Natural killer cell (primary cell): Measurements from ENCODE around the gene ATRX. TPM values are rescaled to one million over a fixed set of nuclear protein-coding genes. Genes with fewer than 3 reads are reported as not detected.

ENCODE experiments used
- ATAC-seq, 3 donors: fragments of 150-1000 bp in 2 of 3; fragments of 200-7000 bp in 1 of 3; cut with Tn5 transposase; 1 replicate in 1 of 3; 2 replicates in 2 of 3; pipeline ENCODE4 v1.10.0; 2021; ENCODE audit warnings: mild to moderate bottlenecking in 2 of 3, moderate library complexity in 2 of 3
- DNase-seq, 2 donors: peaks; one replicate each; pipeline versions ENCODE4 v3.0.0 to v3.0.0-alpha.2; 2013 to 2021; ENCODE audit warnings: mixed read lengths in 1 of 2
- H3K27ac ChIP-seq: one replicate; pipeline ENCODE4 v1.5.1; 2013; ENCODE audit warnings: mild to moderate bottlenecking, low read length
- H3K27me3 ChIP-seq: one replicate; pipeline ENCODE4 v1.6.1; 2013; ENCODE audit warnings: low read length; ENCODE audit not compliant: control insufficient read depth, insufficient read depth
- H3K36me3 ChIP-seq: one replicate; pipeline ENCODE4 v1.6.1; 2013; ENCODE audit warnings: low read length; ENCODE audit not compliant: control insufficient read depth, insufficient read depth
- H3K4me1 ChIP-seq: one replicate; pipeline ENCODE4 v1.6.1; 2013; ENCODE audit warnings: low read length; ENCODE audit not compliant: control insufficient read depth, insufficient read depth
- H3K4me3 ChIP-seq: one replicate; pipeline ENCODE4 v1.5.1; 2013; ENCODE audit warnings: low read length
- H3K9me3 ChIP-seq: one replicate; pipeline ENCODE4 v1.6.1; 2013; ENCODE audit warnings: low read length; ENCODE audit not compliant: control insufficient read depth, insufficient read depth
- H3K27ac Mint-ChIP-seq, 2 donors: one replicate each; pipeline ENCODE4 v1.8.0; 2022; ENCODE audit warnings: mild to moderate bottlenecking in 2 of 2, mixed read lengths in 2 of 2, moderate library complexity in 1 of 2
- H3K27me3 Mint-ChIP-seq, 2 donors: one replicate each; pipeline ENCODE4 v1.8.0; 2022; ENCODE audit warnings: low read depth in 2 of 2, mixed read lengths in 2 of 2
- H3K36me3 Mint-ChIP-seq: one replicate; pipeline ENCODE4 v1.8.0; 2022; ENCODE audit warnings: mixed read lengths
- H3K4me1 Mint-ChIP-seq, 2 donors: one replicate each; pipeline ENCODE4 v1.8.0; 2022; ENCODE audit warnings: mixed read lengths in 2 of 2
- H3K4me3 Mint-ChIP-seq: one replicate; pipeline ENCODE4 v1.8.0; 2022; ENCODE audit warnings: mild to moderate bottlenecking, moderate library complexity, mixed read lengths
- H3K9me3 Mint-ChIP-seq, 2 donors: one replicate each; pipeline ENCODE4 v1.8.0; 2022; ENCODE audit warnings: mixed read lengths in 2 of 2
- WGBS: methylation state at CpG from one replicate; pipeline ENCODE4 v1.1.7; 2013; ENCODE audit warnings: missing lambda C conversion rate; ENCODE audit not compliant: insufficient coverage; 5-methylcytosine and 5-hydroxymethylcytosine counted together
- intact Hi-C: fragments of 100-400 bp; cut with micrococcal nuclease; formaldehyde crosslinking; loops from one replicate; pipeline ENCODE4 v1.14.2; 2022
- total RNA-seq, 4 donors: library from RNA; stranded (reverse); fragments of 120-200 nt in 1 of 4; gene quantifications; one replicate each; pipeline versions ENCODE4 v1.2.3 to v1.2.4, GENCODE V29; 2013 to 2022
- TF ChIP-seq, protein P1 (sequence below): fragments of 200-600 bp; IDR thresholded peaks from one replicate; pipeline ENCODE4 v1.8.0; 2022; ENCODE audit warnings: antibody characterized with exemption

Gene ATRX
- total RNA-seq, 3 donors from 2014 or later (not counting 1 experiment from before 2014, with no cell fraction given) = 136 to 162 (median 159) TPM

DNA sequence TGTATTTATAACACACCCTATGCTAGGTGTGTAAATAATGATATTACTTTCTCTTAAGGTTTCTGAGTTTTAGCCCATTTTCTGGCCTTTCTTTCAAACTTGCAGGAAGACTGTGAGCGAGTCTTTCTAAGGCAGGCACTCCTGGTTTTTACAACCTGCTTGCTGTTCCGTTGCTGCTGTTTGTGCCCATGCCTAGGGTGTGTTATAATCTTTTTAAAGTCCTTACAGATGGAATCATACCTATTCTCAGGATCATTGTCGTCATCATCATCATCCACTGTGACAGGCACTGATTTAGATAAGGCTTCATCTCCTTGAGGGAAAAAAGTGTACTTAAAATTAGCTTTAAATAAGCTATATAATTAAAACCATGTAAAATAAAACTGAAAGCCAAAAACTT lies 110.0 kb downstream of the ATRX start:
- H3K27me3 ChIP-seq = no peaks in the 10 kb centered on the region
- no peaks in the 10 kb centered on the region for H3K4me1 Mint-ChIP-seq
- H3K27ac ChIP-seq = no peak overlapping the region
- H3K9me3 Mint-ChIP-seq = no peaks in the 10 kb centered on the region
- TF ChIP-seq, protein P1, sequence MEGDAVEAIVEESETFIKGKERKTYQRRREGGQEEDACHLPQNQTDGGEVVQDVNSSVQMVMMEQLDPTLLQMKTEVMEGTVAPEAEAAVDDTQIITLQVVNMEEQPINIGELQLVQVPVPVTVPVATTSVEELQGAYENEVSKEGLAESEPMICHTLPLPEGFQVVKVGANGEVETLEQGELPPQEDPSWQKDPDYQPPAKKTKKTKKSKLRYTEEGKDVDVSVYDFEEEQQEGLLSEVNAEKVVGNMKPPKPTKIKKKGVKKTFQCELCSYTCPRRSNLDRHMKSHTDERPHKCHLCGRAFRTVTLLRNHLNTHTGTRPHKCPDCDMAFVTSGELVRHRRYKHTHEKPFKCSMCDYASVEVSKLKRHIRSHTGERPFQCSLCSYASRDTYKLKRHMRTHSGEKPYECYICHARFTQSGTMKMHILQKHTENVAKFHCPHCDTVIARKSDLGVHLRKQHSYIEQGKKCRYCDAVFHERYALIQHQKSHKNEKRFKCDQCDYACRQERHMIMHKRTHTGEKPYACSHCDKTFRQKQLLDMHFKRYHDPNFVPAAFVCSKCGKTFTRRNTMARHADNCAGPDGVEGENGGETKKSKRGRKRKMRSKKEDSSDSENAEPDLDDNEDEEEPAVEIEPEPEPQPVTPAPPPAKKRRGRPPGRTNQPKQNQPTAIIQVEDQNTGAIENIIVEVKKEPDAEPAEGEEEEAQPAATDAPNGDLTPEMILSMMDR = no peak
- H3K4me1 ChIP-seq = no peaks in the 10 kb centered on the region
- H3K4me3 ChIP-seq = no peak overlapping the region
- H3K36me3 ChIP-seq = no peaks in the 10 kb centered on the region
- WGBS = 100% methylated on average over 1 of the region's 3 CpGs
- H3K36me3 Mint-ChIP-seq = no peaks in the 10 kb centered on the region
- no peaks in the 10 kb centered on the region for H3K27me3 Mint-ChIP-seq
- H3K27ac Mint-ChIP-seq = no peak overlapping the region
- DNase-seq = no peak
- intact Hi-C loops = no loop called here
- no peak for ATAC-seq
- H3K9me3 ChIP-seq = no peaks in the 10 kb centered on the region
- no peak overlapping the region for H3K4me3 Mint-ChIP-seq

DNA sequence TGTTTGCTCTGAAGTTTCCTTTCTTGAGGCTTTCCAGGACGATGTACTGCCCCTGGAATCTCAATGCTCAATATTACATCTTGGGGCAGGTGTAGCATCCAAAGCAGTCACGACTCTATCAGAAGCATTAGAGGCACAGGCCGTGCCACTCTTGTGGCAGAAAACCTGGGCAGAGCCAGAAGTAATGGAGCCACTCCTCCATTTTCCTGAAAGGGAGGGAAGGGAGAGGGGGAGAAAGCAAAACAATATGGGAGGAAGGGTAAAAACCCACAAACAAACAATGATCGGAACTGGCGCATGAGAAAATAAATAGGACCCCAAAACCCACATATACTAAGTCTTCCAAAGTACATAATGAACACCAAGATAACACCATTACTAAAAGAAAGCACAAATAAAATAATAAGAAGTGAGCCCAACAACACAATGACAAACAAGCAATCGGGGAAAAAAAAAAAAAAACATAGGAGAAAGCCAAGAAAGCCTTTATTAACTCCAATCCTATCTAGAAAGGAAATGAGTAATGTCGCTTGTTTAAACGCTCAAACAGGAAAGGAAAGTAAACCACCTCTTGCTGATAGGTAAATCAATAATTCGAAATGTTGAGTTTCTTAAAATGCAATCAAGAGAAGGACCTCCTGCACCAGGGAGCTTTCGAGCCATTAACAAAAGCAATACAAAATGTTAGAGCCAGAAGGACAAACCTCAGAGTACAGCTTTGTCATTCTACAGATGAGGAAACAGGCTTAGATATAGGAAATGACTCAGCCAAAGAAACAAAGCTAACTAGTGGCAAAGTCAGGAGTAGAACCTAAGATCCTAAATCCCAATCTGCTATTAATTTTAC lies 117.4 kb downstream of the ATRX start:
- no peaks in the 10 kb centered on the region for H3K9me3 ChIP-seq
- H3K4me1 Mint-ChIP-seq = no peaks in the 10 kb centered on the region
- peaks cover 2% of the 10 kb centered on the region for H3K36me3 ChIP-seq
- H3K36me3 Mint-ChIP-seq = no peaks in the 10 kb centered on the region
- no peaks in the 10 kb centered on the region for H3K27me3 Mint-ChIP-seq
- H3K27ac Mint-ChIP-seq = no peak overlapping the region
- WGBS = 83% methylated on average over 4 of the region's 10 CpGs
- no peaks in the 10 kb centered on the region for H3K9me3 Mint-ChIP-seq
- intact Hi-C loops = no loop called here
- H3K4me1 ChIP-seq = no peaks in the 10 kb centered on the region
- no peak for ATAC-seq
- H3K27ac ChIP-seq = no peak overlapping the region
- H3K4me3 ChIP-seq = no peak overlapping the region
- H3K27me3 ChIP-seq = no peaks in the 10 kb centered on the region
- no peak for DNase-seq
- no peak overlapping the region for H3K4me3 Mint-ChIP-seq
- TF ChIP-seq, protein P1 = no peak

DNA sequence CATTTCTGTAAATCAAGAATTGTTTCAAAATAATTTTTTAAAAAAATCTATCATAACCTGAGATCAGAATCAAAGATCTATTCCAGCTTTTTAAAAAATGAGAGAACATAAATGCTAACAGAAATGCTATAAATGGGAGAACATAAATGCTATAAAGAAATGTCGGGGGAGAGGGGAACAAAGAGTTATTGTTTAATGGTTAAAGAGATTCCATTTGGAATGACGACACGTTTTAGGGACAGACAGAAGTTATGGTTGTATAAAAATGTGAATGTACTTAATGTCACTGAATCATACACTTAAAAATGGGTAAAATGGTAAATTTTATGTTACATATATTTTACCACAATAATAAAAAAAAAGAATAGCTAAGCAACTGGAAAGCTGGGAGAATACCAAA lies 127.1 kb downstream of the ATRX start:
- H3K9me3 Mint-ChIP-seq = no peaks in the 10 kb centered on the region
- no peaks in the 10 kb centered on the region for H3K4me1 ChIP-seq
- H3K4me3 Mint-ChIP-seq = no peak overlapping the region
- no peak for DNase-seq
- no peaks in the 10 kb centered on the region for H3K27me3 Mint-ChIP-seq
- H3K4me3 ChIP-seq = no peak overlapping the region
- H3K36me3 ChIP-seq = peaks cover 4% of the 10 kb centered on the region
- H3K9me3 ChIP-seq = no peaks in the 10 kb centered on the region
- H3K27ac Mint-ChIP-seq = peak overlapping the region; percentile 10 to 42
- 100% methylated on average over 1 of the region's 3 CpGs for WGBS
- TF ChIP-seq, protein P1 = no peak
- intact Hi-C loops = no loop called here
- ATAC-seq = no peak
- no peaks in the 10 kb centered on the region for H3K36me3 Mint-ChIP-seq
- H3K27ac ChIP-seq = no peak overlapping the region
- H3K27me3 ChIP-seq = no peaks in the 10 kb centered on the region
- no peaks in the 10 kb centered on the region for H3K4me1 Mint-ChIP-seq
